Neural cell (in vitro differentiated cells): Measurements from ENCODE around the gene CTCF. TPM values are rescaled to one million over a fixed set of nuclear protein-coding genes. Genes with fewer than 3 reads are reported as not detected.

Experiments used
- H2AFZ ChIP-seq: fragments of 200-600, 300-800 bp; sonication (generic), shearing (Covaris generic); 2 replicates; pipeline ENCODE4 v1.6.0; 2014; ENCODE audit warnings: low read depth, mild to moderate bottlenecking, antibody characterized with exemption, low read length, moderate library complexity
- H3F3A ChIP-seq: fragments of 200-600 bp; shearing (Covaris generic); 2 replicates; pipeline ENCODE4 v1.6.1; 2016; ENCODE audit warnings: mild to moderate bottlenecking, moderate library complexity, mixed read lengths, antibody characterized with exemption, low read length; ENCODE audit not compliant: insufficient read depth, poor library complexity, severe bottlenecking
- H3K27ac ChIP-seq: fragments of 200-600, 300-800 bp; sonication (generic), shearing (Covaris generic); 2 replicates; pipeline ENCODE4 v1.5.1; 2014; ENCODE audit warnings: mild to moderate bottlenecking, low read length, moderate library complexity
- H3K27me3 ChIP-seq: fragments of 300-800, 200-600 bp; sonication (generic), shearing (Covaris generic); 2 replicates; pipeline ENCODE4 v1.6.0; 2014; ENCODE audit warnings: mild to moderate bottlenecking, low read depth, low read length, moderate library complexity; ENCODE audit not compliant: insufficient read depth
- H3K36me3 ChIP-seq: fragments of 300-800, 200-600 bp; sonication (generic), shearing (Covaris generic); 2 replicates; pipeline ENCODE4 v1.5.1; 2014; ENCODE audit warnings: mild to moderate bottlenecking, antibody characterized with exemption, low read length, moderate library complexity; ENCODE audit not compliant: insufficient read depth
- H3K4me2 ChIP-seq: fragments of 300-800, 200-600 bp; sonication (generic), shearing (Covaris generic); 2 replicates; pipeline ENCODE4 v1.6.0; 2014; ENCODE audit warnings: mild to moderate bottlenecking, low read length
- H3K4me3 ChIP-seq: fragments of 300-800, 200-600 bp; sonication (generic), shearing (Covaris generic); 2 replicates; pipeline ENCODE4 v1.5.1; 2014; ENCODE audit warnings: mild to moderate bottlenecking, low read length, moderate library complexity
- H3K79me2 ChIP-seq: fragments of 200-600 bp; shearing (Covaris generic); replicated peaks from 2 replicates; pipeline ENCODE4 v1.6.0; 2014; ENCODE audit warnings: mild to moderate bottlenecking, low read length, moderate library complexity; ENCODE audit not compliant: insufficient read depth
- H3K9ac ChIP-seq: fragments of 300-800, 200-600 bp; sonication (generic), shearing (Covaris generic); 2 replicates; pipeline ENCODE4 v1.6.1; 2016; ENCODE audit warnings: mild to moderate bottlenecking, low read length, mixed read lengths
- H3K9me2 ChIP-seq: fragments of 200-600 bp; shearing (Covaris generic); 2 replicates; pipeline ENCODE4 v1.6.1; 2016; ENCODE audit warnings: mild to moderate bottlenecking, low read length, mixed read lengths; ENCODE audit not compliant: insufficient read depth
- H3K9me3 ChIP-seq: fragments of 200-600, 300-800 bp; sonication (generic), shearing (Covaris generic); 2 replicates; pipeline ENCODE4 v1.6.1; 2016; ENCODE audit warnings: mild to moderate bottlenecking, mixed run types, low read length, moderate library complexity, mixed read lengths
- H4K20me1 ChIP-seq: fragments of 200-600 bp; shearing (Covaris generic); 2 replicates; pipeline ENCODE4 v1.6.1; 2016; ENCODE audit warnings: mild to moderate bottlenecking, mixed run types; ENCODE audit not compliant: insufficient read depth
- CTCF ChIP-seq: fragments of 450-650 bp; IDR thresholded peaks from 2 replicates; pipeline ENCODE4 v1.5.1; 2014; ENCODE audit warnings: antibody characterized with exemption, mild to moderate bottlenecking, moderate library complexity; ENCODE audit not compliant: poor library complexity, severe bottlenecking
- EP300 ChIP-seq: fragments of 450-650 bp; conservative IDR thresholded peaks from 2 replicates; pipeline ENCODE4 v1.6.1; 2014; ENCODE audit warnings: antibody characterized with exemption, mild to moderate bottlenecking, moderate library complexity; ENCODE audit not compliant: poor library complexity, severe bottlenecking
- EZH2 ChIP-seq: fragments of 200-600, 300-800 bp; shearing (Covaris generic), sonication (generic); IDR thresholded peaks from 2 replicates; pipeline ENCODE4 v1.6.1; 2014; ENCODE audit warnings: antibody characterized with exemption, low read length, borderline replicate concordance, mild to moderate bottlenecking; ENCODE audit not compliant: insufficient read depth, poor library complexity, severe bottlenecking
- MXI1 ChIP-seq: fragments of 450-650 bp; conservative IDR thresholded peaks from 2 replicates; pipeline ENCODE4 v1.6.1; 2014; ENCODE audit warnings: antibody characterized with exemption, mild to moderate bottlenecking; ENCODE audit not compliant: poor library complexity, severe bottlenecking
- POLR2AphosphoS5 ChIP-seq: IDR thresholded peaks from 2 replicates; pipeline ENCODE4 v1.6.1; 2012
- RAD21 ChIP-seq: fragments of 450-650 bp; conservative IDR thresholded peaks from 2 replicates; pipeline ENCODE4 v1.6.1; 2014; ENCODE audit warnings: antibody characterized with exemption, mild to moderate bottlenecking, moderate library complexity
- REST ChIP-seq: IDR thresholded peaks from 2 replicates; pipeline ENCODE4 v1.6.1; 2012; ENCODE audit warnings: borderline replicate concordance
- SMC3 ChIP-seq: fragments of 450-650 bp; conservative IDR thresholded peaks from 2 replicates; pipeline ENCODE4 v1.6.1; 2014; ENCODE audit warnings: antibody characterized with exemption, mild to moderate bottlenecking, moderate library complexity; ENCODE audit not compliant: poor library complexity
- TAF1 ChIP-seq: IDR thresholded peaks from 2 replicates; pipeline ENCODE4 v1.6.1; 2012; ENCODE audit warnings: low read depth
- polyA plus RNA-seq: library from polyadenylated mRNA; depleted of rRNA; stranded (reverse); fragments of >200 nt; gene quantifications from 2 replicates; pipeline ENCODE4 v1.2.3, GENCODE V29; 2014

The CTCF gene
- polyA plus RNA-seq, 1 donor from 2014 or later = 42.8 TPM

GRCh38 chr16:67678354-67679023 lies 116.2 kb downstream of the CTCF start:
- Histone ChIP-seq H4K20me1 (no peaks in the 10 kb centered on the region), H3K36me3 (peaks cover 6% of the 10 kb centered on the region), H3K4me2 (no peak overlapping the region), H3K27me3 (no peaks in the 10 kb centered on the region), H3F3A (no peaks in the 10 kb centered on the region), H3K9me3 (no peaks in the 10 kb centered on the region), H2AFZ (no peak overlapping the region), H3K4me3 (no peak overlapping the region), H3K79me2 (no peaks in the 10 kb centered on the region), H3K9ac (no peak overlapping the region), H3K9me2 (no peaks in the 10 kb centered on the region), H3K27ac (no peak overlapping the region)
- TF ChIP-seq EZH2 (no peak), RAD21 (no peak), POLR2AphosphoS5 (no peak), CTCF (no peak), SMC3 (no peak), EP300 (no peak), TAF1 (no peak), REST (no peak), MXI1 (no peak)

GRCh38 chr16:67679935-67680897 lies 117.9 kb downstream of the CTCF start:
- peaks cover 7% of the 10 kb centered on the region for H3K36me3 ChIP-seq
- H3K27me3 ChIP-seq = no peaks in the 10 kb centered on the region
- H3F3A ChIP-seq = no peaks in the 10 kb centered on the region
- H3K4me2 ChIP-seq = no peak overlapping the region
- no peak overlapping the region for H3K4me3 ChIP-seq
- no peaks in the 10 kb centered on the region for H3K79me2 ChIP-seq
- H3K9me3 ChIP-seq = no peaks in the 10 kb centered on the region
- H4K20me1 ChIP-seq = no peaks in the 10 kb centered on the region
- H2AFZ ChIP-seq = no peak overlapping the region
- no peak overlapping the region for H3K9ac ChIP-seq
- TF ChIP-seq POLR2AphosphoS5 = no peak
- no peak for TF ChIP-seq RAD21
- TF ChIP-seq EP300 = no peak
- TF ChIP-seq MXI1 = no peak
- TF ChIP-seq EZH2 = no peak
- no peak for TF ChIP-seq TAF1
- no peak for TF ChIP-seq REST
- TF ChIP-seq CTCF = no peak
- TF ChIP-seq SMC3 = no peak
- H3K27ac ChIP-seq = no peak overlapping the region
- no peaks in the 10 kb centered on the region for H3K9me2 ChIP-seq
